Fibroblast of skin of abdomen (primary cell): ENCODE measurements around the gene MIER1.
A peak's percentile ranks its signal among the peaks of the same experiment; 100 is the strongest.

Experiments
- DNase-seq: peaks from one replicate; pipeline ENCODE4 v3.0.0-alpha.2; 2013

The MIER1 gene

GRCh38 chr1:66999640-67000400, 75.0 kb downstream of the MIER1 start:
- no peak for DNase-seq

- DNase-seq: no peak
Measured at GRCh38 chr1:67001682-67002425, 77.1 kb downstream of the MIER1 start.

- DNase-seq: no peak
Measured at GRCh38 chr1:67004176-67004575, 79.4 kb downstream of the MIER1 start.

- DNase-seq: no peak
Measured at GRCh38 chr1:67005068-67005467, 80.3 kb downstream of the MIER1 start.

- DNase-seq: no peak
Measured at GRCh38 chr1:67009792-67010191, 85.0 kb downstream of the MIER1 start.

- DNase-seq: peak; percentile 49
Measured at GRCh38 chr1:67013573-67013972, 88.8 kb downstream of the MIER1 start.

- DNase-seq: no peak
Measured at GRCh38 chr1:67018574-67018973, 93.8 kb downstream of the MIER1 start.

- DNase-seq: no peak
Measured at GRCh38 chr1:67019121-67019520, 94.3 kb downstream of the MIER1 start.

GRCh38 chr1:67019600-67020136, 94.9 kb downstream of the MIER1 start:
- DNase-seq: peak; percentile 93

- peak; percentile 72 for DNase-seq
Measured at GRCh38 chr1:67020304-67020703, 95.5 kb downstream of the MIER1 start.

GRCh38 chr1:67020765-67021164, 96.0 kb downstream of the MIER1 start:
- no peak for DNase-seq

- DNase-seq: no peak
Measured at GRCh38 chr1:67029472-67029871, 104.7 kb downstream of the MIER1 start.

- peak; percentile 56 for DNase-seq
Measured at GRCh38 chr1:67031121-67031858, 106.5 kb downstream of the MIER1 start.

- DNase-seq: no peak
Measured at GRCh38 chr1:67031859-67032247, 107.1 kb downstream of the MIER1 start.
